ENCODE measurements around the gene RBM6. TPM values are rescaled to one million over a fixed set of nuclear protein-coding genes. Genes with fewer than 3 reads are reported as not detected.

RBM6 gene
- total RNA-seq, 2 experiments from 2014 or later: 90.8 to 95.2 TPM

- Mint-ChIP-seq H3K9me3 (no peaks in the 10 kb centered on the region), H3K27me3 (no peaks in the 10 kb centered on the region), H3K27ac (no peak overlapping the region), H3K36me3 (ENCODE audit: low read depth) (peaks cover 3% of the 10 kb centered on the region), H3K4me3 (no peak overlapping the region), H3K4me1 (ENCODE audit: low read depth) (peaks cover 21% of the 10 kb centered on the region)
- DNase-seq (no peak), ATAC-seq (no peak)
- POLR2A ChIA-PET: interaction anchor here (0.9 kb wide), 1 partner anchor 12 kb away, joined by 3 read pairs; no protein-coding TSS in a partner anchor
- TF ChIP-seq CTCF (IDR thresholded peaks at IDR 0.05): no peak
- CTCF ChIA-PET: no interaction called here
- intact Hi-C loops (cut with micrococcal nuclease): no loop called here
These were observed 13.0 kb downstream of the RBM6 start for GRCh38 chr3:49952924-49953323.

GRCh38 chr3:49955636-49956035 lies 15.7 kb downstream of the RBM6 start:
- no peak for TF ChIP-seq CTCF (IDR thresholded peaks at IDR 0.05)
- POLR2A ChIA-PET: interaction anchor here (0.6 kb wide), 1 partner anchor 139 kb away, joined by 3 read pairs; no protein-coding TSS in a partner anchor
- intact Hi-C loops (cut with micrococcal nuclease): no loop called here
- Mint-ChIP-seq H3K27ac (no peak overlapping the region), H3K4me3 (no peak overlapping the region), H3K4me1 (ENCODE audit: low read depth) (peaks cover 22% of the 10 kb centered on the region), H3K36me3 (ENCODE audit: low read depth) (peaks cover 6% of the 10 kb centered on the region), H3K27me3 (no peaks in the 10 kb centered on the region), H3K9me3 (no peaks in the 10 kb centered on the region)
- CTCF ChIA-PET: interaction anchor here (1.6 kb wide), 1 partner anchor 15 kb away, joined by 4 read pairs; no protein-coding TSS in a partner anchor
- ATAC-seq (no peak), DNase-seq (no peak)

- intact Hi-C loops (cut with micrococcal nuclease): no loop called here
- Mint-ChIP-seq H3K4me3 (no peak overlapping the region), H3K4me1 (ENCODE audit: low read depth) (peaks cover 2% of the 10 kb centered on the region), H3K9me3 (no peaks in the 10 kb centered on the region), H3K27ac (no peak overlapping the region), H3K36me3 (ENCODE audit: low read depth) (peaks cover 6% of the 10 kb centered on the region), H3K27me3 (no peaks in the 10 kb centered on the region)
- no peak for TF ChIP-seq CTCF (IDR thresholded peaks at IDR 0.05)
- ATAC-seq: no peak
- no peak for DNase-seq
- CTCF ChIA-PET: no interaction called here
- POLR2A ChIA-PET: no interaction called here
These were observed 26.4 kb downstream of the RBM6 start for GRCh38 chr3:49966233-49966942.

GRCh38 chr3:49967291-49967690 lies 27.3 kb downstream of the RBM6 start:
- CTCF ChIA-PET: no interaction called here
- POLR2A ChIA-PET: no interaction called here
- Mint-ChIP-seq H3K4me1 (ENCODE audit: low read depth) (peaks cover 2% of the 10 kb centered on the region), H3K9me3 (no peaks in the 10 kb centered on the region), H3K27me3 (no peaks in the 10 kb centered on the region), H3K4me3 (no peak overlapping the region), H3K36me3 (ENCODE audit: low read depth) (peaks cover 6% of the 10 kb centered on the region), H3K27ac (no peak overlapping the region)
- ATAC-seq (no peak), DNase-seq (no peak)
- no peak for TF ChIP-seq CTCF (IDR thresholded peaks at IDR 0.05)
- intact Hi-C loops (cut with micrococcal nuclease): no loop called here

DNA sequence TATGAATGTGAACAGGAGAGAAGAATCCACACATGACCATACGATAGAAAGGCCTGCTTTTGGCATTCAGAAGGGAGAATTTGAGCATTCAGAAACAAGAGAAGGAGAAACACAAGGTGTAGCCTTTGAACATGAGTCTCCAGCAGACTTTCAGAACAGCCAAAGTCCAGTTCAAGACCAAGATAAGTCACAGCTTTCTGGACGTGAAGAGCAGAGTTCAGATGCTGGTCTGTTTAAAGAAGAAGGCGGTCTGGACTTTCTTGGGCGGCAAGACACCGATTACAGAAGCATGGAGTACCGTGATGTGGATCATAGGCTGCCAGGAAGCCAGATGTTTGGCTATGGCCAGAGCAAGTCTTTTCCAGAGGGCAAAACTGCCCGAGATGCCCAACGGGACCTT lies 28.4 kb downstream of the RBM6 start:
- Mint-ChIP-seq H3K4me3 (no peak overlapping the region), H3K9me3 (no peaks in the 10 kb centered on the region), H3K27ac (no peak overlapping the region), H3K27me3 (no peaks in the 10 kb centered on the region), H3K36me3 (ENCODE audit: low read depth) (peaks cover 10% of the 10 kb centered on the region), H3K4me1 (ENCODE audit: low read depth) (peaks cover 2% of the 10 kb centered on the region)
- POLR2A ChIA-PET: no interaction called here
- no peak for TF ChIP-seq CTCF (IDR thresholded peaks at IDR 0.05)
- intact Hi-C loops (cut with micrococcal nuclease): no loop called here
- CTCF ChIA-PET: no interaction called here
- DNase-seq (no peak), ATAC-seq (no peak)
